GM12878 (cell line): Measurements from ENCODE around the gene KLK8. TPM values are rescaled to one million over a fixed set of nuclear protein-coding genes. Genes with fewer than 3 reads are reported as not detected.

Experiments used
- ATAC-seq: fragments of 200-7000 bp; cut with Tn5 transposase; 3 replicates; pipeline ENCODE4 v1.9.1; 2020; ENCODE audit warnings: mild to moderate bottlenecking, moderate library complexity
- BruUV-seq: library from RNA; stranded (reverse); fragments of 400-500 nt; replicated peaks from 2 replicates; lab custom pipeline; 2021; lab: Mats Ljungman, UMichigan
- CTCF ChIA-PET: fragments of 300-600 bp; sonication (Branson Sonifier 250); formaldehyde crosslinking; extraction: SDS; loops from one replicate; lab custom pipeline; 2021; ENCODE audit warnings: inconsistent platforms; lab: Yijun Ruan, JAX
- POLR2A ChIA-PET: fragments of 350-600 bp; formaldehyde crosslinking; extraction: SDS; loops from one replicate; lab custom pipeline; 2021; ENCODE audit warnings: inconsistent platforms; lab: Charles Lee
- RAD21 ChIA-PET: fragments of 300-600 bp; sonication (Branson Sonifier 250); formaldehyde crosslinking; loops from one replicate; lab custom pipeline; 2023; ENCODE audit warnings: antibody characterized with exemption; ENCODE audit not compliant: unreplicated experiment; lab: Charles Lee
- SMC1A ChIA-PET: fragments of 300-600 bp; sonication (Branson Sonifier 250); formaldehyde crosslinking; loops from one replicate; lab custom pipeline; 2023; ENCODE audit not compliant: unreplicated experiment, uncharacterized antibody; lab: Charles Lee
- DNase-seq: peaks from one replicate; pipeline ENCODE4 v3.0.0-alpha.2; 2011; ENCODE audit warnings: low read depth, low spot score
- FAIRE-seq: peaks from 3 replicates; lab custom pipeline; 2011; peaks lifted over from hg19 to GRCh38; lab: Jason Lieb, UNC
- H2AFZ ChIP-seq: 2 replicates; pipeline ENCODE4 v1.6.0; 2011; ENCODE audit warnings: low read depth, low read length, control low read depth; ENCODE audit not compliant: control insufficient read depth
- H3K27ac ChIP-seq: 2 replicates; pipeline ENCODE4 v1.5.1; 2011; ENCODE audit warnings: control low read depth; ENCODE audit not compliant: control insufficient read depth, insufficient read depth
- H3K27me3 ChIP-seq, 2 experiments: replicated peaks in 1 of 2; 2 replicates each; pipeline versions ENCODE4 v1.6.0 to v1.6.1; 2011; ENCODE audit warnings: low read length in 1 of 2; ENCODE audit not compliant: control insufficient read depth in 2 of 2, insufficient read depth in 2 of 2
- H3K36me3 ChIP-seq, 2 experiments: 2 replicates each; pipeline ENCODE4 v1.5.1; 2011; ENCODE audit warnings: low read length in 1 of 2; ENCODE audit not compliant: control insufficient read depth in 2 of 2, insufficient read depth in 2 of 2
- H3K4me1 ChIP-seq: 2 replicates; pipeline ENCODE4 v1.6.1; 2011; ENCODE audit warnings: mild to moderate bottlenecking, low read length, moderate library complexity, mixed read lengths; ENCODE audit not compliant: control insufficient read depth, insufficient read depth
- H3K4me2 ChIP-seq: 2 replicates; pipeline ENCODE4 v1.6.0; 2011; ENCODE audit warnings: control low read depth; ENCODE audit not compliant: control insufficient read depth, insufficient read depth
- H3K4me3 ChIP-seq: fragments of 200-600 bp; sonication (generic); 2 replicates; pipeline ENCODE4 v1.5.1; 2016
- H3K79me2 ChIP-seq: 2 replicates; pipeline ENCODE4 v1.6.0; 2011; ENCODE audit warnings: low read length; ENCODE audit not compliant: control insufficient read depth, insufficient read depth
- H3K9ac ChIP-seq: 2 replicates; pipeline ENCODE4 v1.8.0; 2011; ENCODE audit warnings: low read length, control low read depth, mixed read lengths; ENCODE audit not compliant: control insufficient read depth, insufficient read depth
- H3K9me3 ChIP-seq: replicated peaks from 3 replicates; pipeline ENCODE4 v1.5.1; 2011; ENCODE audit warnings: mild to moderate bottlenecking, low read length; ENCODE audit not compliant: control insufficient read depth, insufficient read depth
- H4K20me1 ChIP-seq: 2 replicates; pipeline ENCODE4 v1.6.0; 2011; ENCODE audit not compliant: control insufficient read depth, insufficient read depth
- BACH1 ChIP-seq: fragments of 450-650 bp; IDR thresholded peaks from 2 replicates; pipeline ENCODE4 v1.6.1; 2017; ENCODE audit warnings: mild to moderate bottlenecking, borderline replicate concordance
- BRCA1 ChIP-seq: IDR thresholded peaks from 2 replicates; pipeline ENCODE4 v1.6.1; 2011; ENCODE audit warnings: low read depth, low read length, improper control_type of control experiment
- CEBPB ChIP-seq, 2 experiments: fragments of 150-350 bp in 1 of 2; IDR thresholded peaks; 2 replicates each; pipeline ENCODE4 v1.6.1; 2012 to 2014; ENCODE audit warnings: low read depth in 2 of 2, low read length in 2 of 2, borderline replicate concordance in 1 of 2, inconsistent platforms in 1 of 2
- LARP7 ChIP-seq: fragments of 450-650 bp; IDR thresholded peaks from 2 replicates; pipeline ENCODE4 v1.6.1; 2017; ENCODE audit warnings: mild to moderate bottlenecking
- NBN ChIP-seq: fragments of 450-650 bp; IDR thresholded peaks from 2 replicates; pipeline ENCODE4 v1.6.1; 2016
- PAX5 ChIP-seq: IDR thresholded peaks from 2 replicates; pipeline ENCODE4 v1.6.1; 2011; ENCODE audit warnings: low read depth, low read length, borderline replicate concordance
- RELA ChIP-seq: fragments of 450-650 bp; IDR thresholded peaks from 2 replicates; pipeline ENCODE4 v1.8.0; 2014; ENCODE audit warnings: borderline replicate concordance; ENCODE audit not compliant: partially characterized antibody
- SMC3 ChIP-seq: IDR thresholded peaks from 2 replicates; pipeline ENCODE4 v1.6.1; 2011; ENCODE audit warnings: low read length, improper control_type of control experiment, borderline replicate concordance
- TAF1 ChIP-seq: IDR thresholded peaks from 2 replicates; pipeline ENCODE4 v1.6.1; 2011; ENCODE audit warnings: mild to moderate bottlenecking, low read depth, low read length, borderline replicate concordance
- TCF12 ChIP-seq: IDR thresholded peaks from 2 replicates; pipeline ENCODE4 v1.6.1; 2011; ENCODE audit warnings: low read depth, mild to moderate bottlenecking, low read length
- TCF3 ChIP-seq: IDR thresholded peaks from 2 replicates; pipeline ENCODE4 v1.6.1; 2012; ENCODE audit warnings: low read depth, mild to moderate bottlenecking, low read length, borderline replicate concordance; ENCODE audit not compliant: insufficient read depth
- TCF7 ChIP-seq: IDR thresholded peaks from 2 replicates; pipeline ENCODE4 v1.6.1; 2014; ENCODE audit warnings: antibody characterized with exemption, borderline replicate concordance
- YBX1 ChIP-seq: fragments of 450-650 bp; IDR thresholded peaks from 2 replicates; pipeline ENCODE4 v1.6.1; 2016; ENCODE audit warnings: antibody characterized with exemption
- WGBS: methylation state at CpG from one replicate; pipeline ENCODE4 v1.1.6; 2016; ENCODE audit warnings: low lambda C conversion rate; ENCODE audit not compliant: insufficient replicate concordance, insufficient coverage; ENCODE audit errors: missing lambda C conversion rate; 5-methylcytosine and 5-hydroxymethylcytosine counted together
- in situ Hi-C: fragments of 300-500 bp; cut with MboI; formaldehyde crosslinking; loops from 9 replicates; pipeline ENCODE4 v1.14.3; 2018; ENCODE audit warnings: mixed read lengths
- intact Hi-C: fragments of 100-400 bp; cut with micrococcal nuclease; formaldehyde crosslinking; loops from one replicate; pipeline ENCODE4 v1.14.2; 2022; ENCODE audit not compliant: unreplicated experiment
- polyA plus RNA-seq, 11 experiments: library from polyadenylated mRNA; depleted of rRNA in 4 of 11; unstranded in 6 of 11; stranded (reverse) in 5 of 11; fragments of >200 nt; fragmentation: Nextera tagmentation in 4 of 11; fragmentation: Illumina TruSeq in 1 of 11; extraction: Ambion mirVana in 4 of 11; extraction: Trizol in 1 of 11; gene quantifications; 1 replicate in 1 of 11; 2 replicates in 10 of 11; pipeline versions ENCODE4 v1.2.1 to v1.2.3, GENCODE V29; 2011 to 2016; ENCODE audit warnings: inconsistent platforms in 2 of 11, missing spikeins in 2 of 11, low read depth in 1 of 11
- total RNA-seq, 4 experiments: library from RNA; depleted of rRNA in 3 of 4; stranded (reverse); fragments of >200 nt in 3 of 4; fragmentation: Illumina TruSeq in 1 of 4; extraction: Trizol in 1 of 4; gene quantifications; 2 replicates each; pipeline versions ENCODE4 v1.2.1 to v1.2.3, GENCODE V29; 2013 to 2021
- TF ChIP-seq, protein P1 (sequence below): fragments of 450-650 bp; IDR thresholded peaks from 2 replicates; pipeline ENCODE4 v1.6.1; 2016; ENCODE audit warnings: mild to moderate bottlenecking
- TF ChIP-seq, protein P2 (sequence below): fragments of 450-650 bp; IDR thresholded peaks from 2 replicates; pipeline ENCODE4 v1.6.1; 2017; ENCODE audit warnings: low read depth, mild to moderate bottlenecking, moderate library complexity

KLK8 gene
- total and polyA plus RNA-seq, 10 of the 15 experiments (the other 5 are each of a cell fraction or from before 2014, with no cell fraction given) = not detected

DNA sequence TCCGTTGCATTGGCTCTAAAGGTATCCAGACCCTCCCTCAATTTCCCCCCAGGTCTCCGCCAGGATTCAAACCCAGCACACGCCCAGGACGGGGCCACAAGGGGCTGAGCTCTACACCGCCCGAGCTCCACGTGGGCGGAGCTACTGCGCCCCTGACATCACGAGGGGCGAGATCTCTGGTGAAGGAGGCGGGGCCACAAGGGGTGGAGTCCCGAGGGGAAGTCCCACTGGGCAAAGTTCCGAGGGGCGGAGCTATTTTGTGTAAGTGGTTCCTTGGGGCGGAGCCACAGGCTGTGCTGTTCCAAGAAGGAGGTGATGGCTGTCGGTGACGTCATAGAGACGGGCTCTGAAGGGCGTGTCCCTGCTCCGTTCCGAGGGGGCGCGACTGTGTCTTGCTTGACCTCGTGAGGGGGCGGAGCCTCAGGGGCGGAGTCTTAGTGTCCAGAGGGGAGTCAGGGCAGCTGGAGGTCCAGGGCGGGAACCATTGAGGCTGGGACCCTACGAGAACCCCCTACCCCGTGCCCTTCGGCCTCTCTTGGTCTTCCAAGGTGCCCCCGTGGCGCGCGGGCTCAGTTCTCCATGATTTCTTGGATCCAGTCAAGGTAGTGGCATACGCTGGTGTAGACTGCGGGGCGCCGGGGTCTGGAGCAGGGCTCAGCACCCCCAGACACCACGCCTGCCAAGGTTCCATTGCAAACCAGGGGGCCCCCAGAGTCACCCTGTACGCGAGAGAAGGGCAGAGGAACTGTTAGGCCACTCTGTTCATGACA lies 1.3 kb upstream of the KLK8 start:
- no TSS peak for BruUV-seq
- H3K4me3 ChIP-seq = no peak overlapping the region
- FAIRE-seq = no peak

More for the DNA sequence above, 1.3 kb upstream of the KLK8 start:
- in situ Hi-C loops (no loop called here), intact Hi-C loops (no loop called here)
- 52% methylated on average over 40 of the region's 42 CpGs for WGBS
- ChIA-PET CTCF (no interaction called here), SMC1A (no interaction called here)
- no peaks in the 10 kb centered on the region for H3K4me1 ChIP-seq
- H2AFZ ChIP-seq = no peak overlapping the region
- DNase-seq = no peak
- H3K27me3 ChIP-seq = no peaks in the 10 kb centered on the region; a peak in 1 of 4 replicates
- TF ChIP-seq NBN (no peak), LARP7 (no peak), YBX1 (no peak), TCF3 (no peak), BACH1 (no peak), TCF12 (no peak), SMC3 (no peak), RELA (no peak), TCF7 (no peak), BRCA1 (no peak), PAX5 (no peak), CEBPB (IDR thresholded peaks at IDR 0.05; ENCODE audit: borderline replicate concordance in 1 of 2, low read depth in 2 of 2, low read length in 2 of 2) (no peak), TAF1 (no peak)
- TF ChIP-seq, protein P1, sequence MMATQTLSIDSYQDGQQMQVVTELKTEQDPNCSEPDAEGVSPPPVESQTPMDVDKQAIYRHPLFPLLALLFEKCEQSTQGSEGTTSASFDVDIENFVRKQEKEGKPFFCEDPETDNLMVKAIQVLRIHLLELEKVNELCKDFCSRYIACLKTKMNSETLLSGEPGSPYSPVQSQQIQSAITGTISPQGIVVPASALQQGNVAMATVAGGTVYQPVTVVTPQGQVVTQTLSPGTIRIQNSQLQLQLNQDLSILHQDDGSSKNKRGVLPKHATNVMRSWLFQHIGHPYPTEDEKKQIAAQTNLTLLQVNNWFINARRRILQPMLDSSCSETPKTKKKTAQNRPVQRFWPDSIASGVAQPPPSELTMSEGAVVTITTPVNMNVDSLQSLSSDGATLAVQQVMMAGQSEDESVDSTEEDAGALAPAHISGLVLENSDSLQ = no peak
- TF ChIP-seq, protein P2, sequence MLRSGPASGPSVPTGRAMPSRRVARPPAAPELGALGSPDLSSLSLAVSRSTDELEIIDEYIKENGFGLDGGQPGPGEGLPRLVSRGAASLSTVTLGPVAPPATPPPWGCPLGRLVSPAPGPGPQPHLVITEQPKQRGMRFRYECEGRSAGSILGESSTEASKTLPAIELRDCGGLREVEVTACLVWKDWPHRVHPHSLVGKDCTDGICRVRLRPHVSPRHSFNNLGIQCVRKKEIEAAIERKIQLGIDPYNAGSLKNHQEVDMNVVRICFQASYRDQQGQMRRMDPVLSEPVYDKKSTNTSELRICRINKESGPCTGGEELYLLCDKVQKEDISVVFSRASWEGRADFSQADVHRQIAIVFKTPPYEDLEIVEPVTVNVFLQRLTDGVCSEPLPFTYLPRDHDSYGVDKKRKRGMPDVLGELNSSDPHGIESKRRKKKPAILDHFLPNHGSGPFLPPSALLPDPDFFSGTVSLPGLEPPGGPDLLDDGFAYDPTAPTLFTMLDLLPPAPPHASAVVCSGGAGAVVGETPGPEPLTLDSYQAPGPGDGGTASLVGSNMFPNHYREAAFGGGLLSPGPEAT = no peak
- TF ChIP-seq, all 136 proteins: peak for 0
- no peak overlapping the region for H3K27ac ChIP-seq
- ChIA-PET RAD21 (no interaction called here), POLR2A (no interaction called here)
- no peak for ATAC-seq
- no peaks in the 10 kb centered on the region for H3K36me3 ChIP-seq
- no peaks in the 10 kb centered on the region for H3K9me3 ChIP-seq
- no peak overlapping the region for H3K9ac ChIP-seq
- no peaks in the 10 kb centered on the region for H4K20me1 ChIP-seq
- no peak overlapping the region for H3K4me2 ChIP-seq
- no peaks in the 10 kb centered on the region for H3K79me2 ChIP-seq
